ENCODE measurements around the gene FBXO5.

Gene FBXO5

GRCh38 chr6:152948150-152948768 lies 34.6 kb downstream of the FBXO5 start:
- Histone ChIP-seq H3K36me3 (ENCODE audit: control insufficient read depth, insufficient read depth, low read length) (no peaks in the 10 kb centered on the region), H3K4me3 (replicated peaks; ENCODE audit: low read depth, low read length) (no peak overlapping the region), H3K27me3 (replicated peaks; ENCODE audit: control insufficient read depth, insufficient read depth, low read length) (no peaks in the 10 kb centered on the region; the same call in 1 of the 2 replicates)
- TF ChIP-seq CTCF (IDR thresholded peaks at IDR 0.05; ENCODE audit: insufficient read depth, low read length, poor library complexity, severe bottlenecking): peak; percentile 55
- DNase-seq (ENCODE audit: extremely low read depth, insufficient read length): no peak

GRCh38 chr6:152946995-152947394 lies 35.8 kb downstream of the FBXO5 start:
- Histone ChIP-seq H3K36me3 (ENCODE audit: control insufficient read depth, insufficient read depth, low read length) (no peaks in the 10 kb centered on the region), H3K4me3 (replicated peaks; ENCODE audit: low read depth, low read length) (no peak overlapping the region), H3K27me3 (replicated peaks; ENCODE audit: control insufficient read depth, insufficient read depth, low read length) (no peaks in the 10 kb centered on the region; the same call in 1 of the 2 replicates)
- no peak for TF ChIP-seq CTCF (IDR thresholded peaks at IDR 0.05; ENCODE audit: insufficient read depth, low read length, poor library complexity, severe bottlenecking)
- no peak for DNase-seq (ENCODE audit: extremely low read depth, insufficient read length)

- Histone ChIP-seq H3K27me3 (replicated peaks; ENCODE audit: control insufficient read depth, insufficient read depth, low read length) (no peaks in the 10 kb centered on the region; the same call in 1 of the 2 replicates), H3K4me3 (replicated peaks; ENCODE audit: low read depth, low read length) (no peak overlapping the region), H3K36me3 (ENCODE audit: control insufficient read depth, insufficient read depth, low read length) (no peaks in the 10 kb centered on the region)
- no peak for DNase-seq (ENCODE audit: extremely low read depth, insufficient read length)
- no peak for TF ChIP-seq CTCF (IDR thresholded peaks at IDR 0.05; ENCODE audit: insufficient read depth, low read length, poor library complexity, severe bottlenecking)
Measured at GRCh38 chr6:152946484-152946883, 36.4 kb downstream of the FBXO5 start.

GRCh38 chr6:152943260-152943897 lies 39.5 kb downstream of the FBXO5 start:
- TF ChIP-seq CTCF (IDR thresholded peaks at IDR 0.05; ENCODE audit: insufficient read depth, low read length, poor library complexity, severe bottlenecking): no peak
- DNase-seq (ENCODE audit: extremely low read depth, insufficient read length): no peak
- Histone ChIP-seq H3K36me3 (ENCODE audit: control insufficient read depth, insufficient read depth, low read length) (no peaks in the 10 kb centered on the region), H3K27me3 (replicated peaks; ENCODE audit: control insufficient read depth, insufficient read depth, low read length) (no peaks in the 10 kb centered on the region), H3K4me3 (replicated peaks; ENCODE audit: low read depth, low read length) (no peak overlapping the region)

GRCh38 chr6:152942319-152942869 lies 40.4 kb downstream of the FBXO5 start:
- DNase-seq (ENCODE audit: extremely low read depth, insufficient read length): no peak
- Histone ChIP-seq H3K4me3 (replicated peaks; ENCODE audit: low read depth, low read length) (no peak overlapping the region), H3K27me3 (replicated peaks; ENCODE audit: control insufficient read depth, insufficient read depth, low read length) (no peaks in the 10 kb centered on the region), H3K36me3 (ENCODE audit: control insufficient read depth, insufficient read depth, low read length) (no peaks in the 10 kb centered on the region)
- TF ChIP-seq CTCF (IDR thresholded peaks at IDR 0.05; ENCODE audit: insufficient read depth, low read length, poor library complexity, severe bottlenecking): no peak
